Heart left ventricle (tissue), 13 donors: ENCODE measurements around the gene ORAI2.

ENCODE experiments used
- CTCF ChIP-seq, 12 donors: fragments of 200-600 bp; sonication (generic) in 4 of 12; IDR thresholded peaks; one replicate each; pipeline versions ENCODE4 v1.5.0 to v1.8.0; 2018 to 2022; ENCODE audit warnings: antibody characterized with exemption in 12 of 12, mild to moderate bottlenecking in 5 of 12
- POLR2A ChIP-seq, 2 donors: fragments of 450-650 bp; IDR thresholded peaks; one replicate each; pipeline ENCODE4 v1.6.1; 2017; ENCODE audit warnings: antibody characterized with exemption in 2 of 2, mild to moderate bottlenecking in 2 of 2, moderate library complexity in 2 of 2
- donor health status: ischemic (EF 13 %, LVEDD 7.1; RV severe dilation, severe dysfunction).
- donor health status: DM: no; HTN: yes; CAD: no.
- donor health status: DM: no; HTN: no; CAD: no.
- donor health status: ischemic (EF 25% LVEDD 6.9; RV normal size, moderate dysfunction).
- donor health status: ischemic (EF 25% LVEDD 5.7; RV mildly dilated, moderate dysfunction).
- donor health status: ischemic (EF 35%, LVEDD 5.7; RV mildly dilated, moderate dysfunction).
- donor health status: nonischemic (EF 11% LVEDD 7.7; RV severe dilation, severe dysfunction).
- donor health status: DM: yes; HTN: yes; CAD: no.
- donor health status: PGD.
- donor health status: ischemic (EF 29% LVEDD 5.4; RV normal size, mild dysfunction).
- donor health status: nonischemic (EF 23%, LVEDD 6.1; RV moderate dilation, normal function).

GRCh38 chr7:102449136-102449535 lies 15.8 kb downstream of the ORAI2 start:
- TF ChIP-seq POLR2A (IDR thresholded peaks at IDR 0.05) (no peak), CTCF (IDR thresholded peaks at IDR 0.05) (no peak)
